Posterior vena cava (tissue), 2 donors: ENCODE data around the gene CNTNAP2. TPM values are rescaled to one million over a fixed set of nuclear protein-coding genes. Genes with fewer than 3 reads are reported as not detected.
"Not testable (repeated sequence)": the region's sequence is repeated elsewhere in the genome, so short reads cannot be mapped to it uniquely, and the experiment has no call there.

Source experiments
- DNase-seq: peaks from one replicate; pipeline ENCODE4 v3.0.0-alpha.2; 2020; ENCODE audit warnings: low spot score
- intact Hi-C, 2 donors: fragments of 100-400 bp; cut with DNase I; formaldehyde crosslinking; loops; one replicate each; pipeline versions ENCODE4 v1.14.1 to v1.14.2; 2022 to 2023
- total RNA-seq, 2 donors: library from RNA; stranded (reverse); fragmentation: NEBNext Ultra II Directional; extraction: Animal tissue kit (Norgen Biotek cat#: 25700); gene quantifications; one replicate each; pipeline ENCODE4 v1.2.1, GENCODE V29; 2021
- donor health status: DM: yes; HTN: yes; CAD: no.
- donor health status: DM: yes; HTN: yes; CAD: no.

Gene CNTNAP2
- total RNA-seq, 2 donors from 2014 or later: not detected

GRCh38 chr7:148391591-148391990 lies 2275.0 kb downstream of the CNTNAP2 start:
- no peak for DNase-seq
- intact Hi-C loops: no loop called here

GRCh38 chr7:148394582-148394981 lies 2278.0 kb downstream of the CNTNAP2 start:
- no peak for DNase-seq
- intact Hi-C loops: no loop called here

- DNase-seq: no peak
- intact Hi-C loops: no loop called here
These were observed 2278.8 kb downstream of the CNTNAP2 start for GRCh38 chr7:148395352-148395811.

GRCh38 chr7:148395990-148396716 lies 2279.6 kb downstream of the CNTNAP2 start:
- intact Hi-C loops: no loop called here
- no peak for DNase-seq

- intact Hi-C loops: no loop called here
- no peak for DNase-seq
These were observed 2280.5 kb downstream of the CNTNAP2 start for GRCh38 chr7:148397056-148397455.

GRCh38 chr7:148397551-148397950 lies 2280.9 kb downstream of the CNTNAP2 start:
- intact Hi-C loops: no loop called here
- DNase-seq: no peak

- DNase-seq: no peak
- intact Hi-C loops: no loop called here
These were observed 2281.4 kb downstream of the CNTNAP2 start for GRCh38 chr7:148397985-148398384.

- intact Hi-C loops: no loop called here
- DNase-seq: no peak
These were observed 2282.3 kb downstream of the CNTNAP2 start for GRCh38 chr7:148398844-148399365.

GRCh38 chr7:148400101-148400500 lies 2283.5 kb downstream of the CNTNAP2 start:
- intact Hi-C loops: no loop called here
- no peak for DNase-seq

GRCh38 chr7:148402159-148402558 lies 2285.6 kb downstream of the CNTNAP2 start:
- intact Hi-C loops: no loop called here
- no peak for DNase-seq

- no peak for DNase-seq
- intact Hi-C loops: no loop called here
These were observed 2286.9 kb downstream of the CNTNAP2 start for GRCh38 chr7:148403466-148403993.

- intact Hi-C loops: no loop called here
- no peak for DNase-seq
These were observed 2291.7 kb downstream of the CNTNAP2 start for GRCh38 chr7:148408307-148408706.

GRCh38 chr7:148410905-148411304 lies 2294.3 kb downstream of the CNTNAP2 start:
- intact Hi-C loops: no loop called here
- DNase-seq: no peak

- DNase-seq: no peak
- intact Hi-C loops: no loop called here
These were observed 2296.1 kb downstream of the CNTNAP2 start for GRCh38 chr7:148412691-148413090.

- intact Hi-C loops: no loop called here
These were observed 2303.5 kb downstream of the CNTNAP2 start for GRCh38 chr7:148419856-148420832.

GRCh38 chr7:148422030-148422429 lies 2305.4 kb downstream of the CNTNAP2 start:
- intact Hi-C loops: no loop called here
- DNase-seq: no peak

More at GRCh38 chr7:148419856-148420832, 2303.5 kb downstream of the CNTNAP2 start:
- DNase-seq: no peak

- intact Hi-C loops, DNase-seq: not testable (repeated sequence)
These were observed 2309.8 kb downstream of the CNTNAP2 start for GRCh38 chr7:148426393-148426792.

GRCh38 chr7:148430690-148431089 lies 2314.1 kb downstream of the CNTNAP2 start:
- DNase-seq, intact Hi-C loops: not testable (repeated sequence)

GRCh38 chr7:148433521-148434180 lies 2317.1 kb downstream of the CNTNAP2 start:
- intact Hi-C loops: no loop called here
- no peak for DNase-seq
